Activated B cell treated with CpG ODN at 0.5 μM for 24 hours (primary cell): ENCODE data around the gene CPNE4. TPM values are rescaled to one million over a fixed set of nuclear protein-coding genes. Genes with fewer than 3 reads are reported as not detected.

Experiments used
- ATAC-seq: fragments of 200-7000 bp; cut with Tn5 transposase; one replicate; pipeline ENCODE4 v1.10.0; 2021; ENCODE audit warnings: low read depth, mild to moderate bottlenecking, moderate library complexity
- CTCF ChIA-PET: fragments of 350-600 bp; sonication (Branson Sonifier 250); formaldehyde crosslinking; loops from one replicate; lab custom pipeline; 2021; ENCODE audit warnings: antibody characterized with exemption; lab: Charles Lee
- POLR2A ChIA-PET: fragments of 350-600 bp; sonication (Branson Sonifier 250); formaldehyde crosslinking; loops from one replicate; lab custom pipeline; 2021; ENCODE audit warnings: antibody characterized with exemption; lab: Charles Lee
- DNase-seq: peaks from one replicate; pipeline ENCODE4 v3.0.0; 2022
- H3K27ac Mint-ChIP-seq: one replicate; pipeline ENCODE4 v1.8.0; 2020; ENCODE audit warnings: mixed read lengths
- H3K27me3 Mint-ChIP-seq: one replicate; pipeline ENCODE4 v1.8.0; 2021; ENCODE audit warnings: mixed read lengths
- H3K36me3 Mint-ChIP-seq: one replicate; pipeline ENCODE4 v1.8.0; 2021; ENCODE audit warnings: low read depth, mixed read lengths
- H3K4me1 Mint-ChIP-seq: one replicate; pipeline ENCODE4 v1.8.0; 2021; ENCODE audit warnings: mixed read lengths
- H3K4me3 Mint-ChIP-seq: one replicate; pipeline ENCODE4 v1.8.0; 2020; ENCODE audit warnings: mild to moderate bottlenecking, mixed read lengths
- H3K9me3 Mint-ChIP-seq: one replicate; pipeline ENCODE4 v1.8.0; 2020; ENCODE audit warnings: mixed read lengths
- intact Hi-C: fragments of 100-400 bp; cut with micrococcal nuclease; formaldehyde crosslinking; loops from one replicate; pipeline ENCODE4 v1.15.1; 2024
- total RNA-seq: library from RNA; stranded (reverse); gene quantifications from 2 replicates; pipeline ENCODE4 v1.2.3, GENCODE V29; 2022
- TF ChIP-seq, protein P1 (sequence below): fragments of 200-600 bp; IDR thresholded peaks from one replicate; pipeline ENCODE4 v1.8.0; 2022; ENCODE audit warnings: antibody characterized with exemption, mild to moderate bottlenecking

The CPNE4 gene
- total RNA-seq, 1 donor from 2014 or later: not detected

DNA sequence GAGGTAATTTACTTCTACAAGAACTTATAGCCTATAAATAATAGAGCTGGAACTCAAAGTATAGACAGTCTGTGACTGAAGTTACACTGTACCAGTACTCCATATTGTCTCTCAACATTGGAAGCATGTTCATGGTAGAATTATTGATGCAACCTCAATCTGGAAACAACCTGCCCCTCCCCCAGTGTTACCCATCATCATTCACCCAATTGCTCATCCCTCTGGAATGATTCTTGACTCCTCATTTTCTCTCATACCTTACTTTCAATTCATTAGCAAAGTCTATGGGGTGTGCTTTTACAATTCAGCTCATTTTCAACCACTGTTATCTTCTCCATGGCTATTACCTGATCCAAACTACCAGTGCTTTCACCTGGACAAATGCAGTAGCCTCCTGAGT is 151.7 kb downstream of the CPNE4 start:
- ATAC-seq (no peak), DNase-seq (no peak)
- TF ChIP-seq, protein P1, sequence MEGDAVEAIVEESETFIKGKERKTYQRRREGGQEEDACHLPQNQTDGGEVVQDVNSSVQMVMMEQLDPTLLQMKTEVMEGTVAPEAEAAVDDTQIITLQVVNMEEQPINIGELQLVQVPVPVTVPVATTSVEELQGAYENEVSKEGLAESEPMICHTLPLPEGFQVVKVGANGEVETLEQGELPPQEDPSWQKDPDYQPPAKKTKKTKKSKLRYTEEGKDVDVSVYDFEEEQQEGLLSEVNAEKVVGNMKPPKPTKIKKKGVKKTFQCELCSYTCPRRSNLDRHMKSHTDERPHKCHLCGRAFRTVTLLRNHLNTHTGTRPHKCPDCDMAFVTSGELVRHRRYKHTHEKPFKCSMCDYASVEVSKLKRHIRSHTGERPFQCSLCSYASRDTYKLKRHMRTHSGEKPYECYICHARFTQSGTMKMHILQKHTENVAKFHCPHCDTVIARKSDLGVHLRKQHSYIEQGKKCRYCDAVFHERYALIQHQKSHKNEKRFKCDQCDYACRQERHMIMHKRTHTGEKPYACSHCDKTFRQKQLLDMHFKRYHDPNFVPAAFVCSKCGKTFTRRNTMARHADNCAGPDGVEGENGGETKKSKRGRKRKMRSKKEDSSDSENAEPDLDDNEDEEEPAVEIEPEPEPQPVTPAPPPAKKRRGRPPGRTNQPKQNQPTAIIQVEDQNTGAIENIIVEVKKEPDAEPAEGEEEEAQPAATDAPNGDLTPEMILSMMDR: no peak
- Mint-ChIP-seq H3K36me3 (no peaks in the 10 kb centered on the region), H3K4me3 (no peak overlapping the region), H3K27me3 (no peaks in the 10 kb centered on the region), H3K9me3 (no peaks in the 10 kb centered on the region), H3K4me1 (no peaks in the 10 kb centered on the region), H3K27ac (no peak overlapping the region)
- ChIA-PET CTCF (no interaction called here), POLR2A (no interaction called here)
- intact Hi-C loops: no loop called here

DNA sequence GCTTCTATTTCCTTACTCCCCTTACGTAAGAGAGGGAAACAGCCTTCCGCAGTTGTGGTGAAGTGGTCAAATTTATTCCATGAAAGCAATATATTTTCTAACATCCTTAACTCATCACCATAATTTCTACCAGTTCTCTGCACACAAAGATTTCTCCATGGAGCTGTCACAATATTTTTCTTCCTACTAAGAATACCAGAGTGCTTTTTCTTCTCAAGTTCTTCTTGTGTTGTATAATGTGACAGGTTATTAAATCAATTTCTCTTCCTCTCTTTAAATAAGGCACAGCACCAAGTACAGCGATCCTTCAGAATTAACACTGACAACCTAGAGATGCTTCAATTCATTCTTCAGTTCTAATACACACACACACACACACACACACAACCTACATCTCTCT is 153.0 kb downstream of the CPNE4 start:
- Mint-ChIP-seq H3K4me1 (no peaks in the 10 kb centered on the region), H3K36me3 (no peaks in the 10 kb centered on the region), H3K27me3 (no peaks in the 10 kb centered on the region), H3K4me3 (no peak overlapping the region), H3K9me3 (no peaks in the 10 kb centered on the region), H3K27ac (no peak overlapping the region)
- POLR2A ChIA-PET: no interaction called here
- CTCF ChIA-PET: no interaction called here
- DNase-seq: no peak
- intact Hi-C loops: no loop called here
- ATAC-seq: no peak
- TF ChIP-seq, protein P1: no peak

DNA sequence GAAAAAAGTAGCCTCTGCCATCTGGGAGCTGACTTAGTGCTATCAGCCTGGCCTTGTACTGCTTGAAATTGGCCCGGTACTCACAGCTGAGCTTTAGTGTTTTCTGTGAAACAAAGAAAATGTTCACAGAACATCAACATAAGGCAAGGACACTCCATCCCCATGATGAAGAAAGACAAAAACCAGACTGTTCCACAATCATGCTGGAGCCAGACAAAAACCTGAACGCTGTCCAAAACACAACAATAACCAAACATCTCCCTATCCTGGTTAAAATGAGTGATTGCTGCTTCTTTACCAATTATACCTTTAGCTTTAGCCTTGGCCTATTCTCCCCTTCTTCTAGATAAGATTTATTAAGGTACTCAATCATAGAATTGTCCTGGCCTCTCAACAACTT is 153.9 kb downstream of the CPNE4 start:
- ATAC-seq: no peak
- Mint-ChIP-seq H3K9me3 (no peaks in the 10 kb centered on the region), H3K4me3 (no peak overlapping the region), H3K36me3 (no peaks in the 10 kb centered on the region), H3K27me3 (no peaks in the 10 kb centered on the region), H3K4me1 (no peaks in the 10 kb centered on the region), H3K27ac (no peak overlapping the region)
- no peak for DNase-seq
- CTCF ChIA-PET: no interaction called here
- POLR2A ChIA-PET: no interaction called here
- TF ChIP-seq, protein P1: no peak
- intact Hi-C loops: no loop called here

DNA sequence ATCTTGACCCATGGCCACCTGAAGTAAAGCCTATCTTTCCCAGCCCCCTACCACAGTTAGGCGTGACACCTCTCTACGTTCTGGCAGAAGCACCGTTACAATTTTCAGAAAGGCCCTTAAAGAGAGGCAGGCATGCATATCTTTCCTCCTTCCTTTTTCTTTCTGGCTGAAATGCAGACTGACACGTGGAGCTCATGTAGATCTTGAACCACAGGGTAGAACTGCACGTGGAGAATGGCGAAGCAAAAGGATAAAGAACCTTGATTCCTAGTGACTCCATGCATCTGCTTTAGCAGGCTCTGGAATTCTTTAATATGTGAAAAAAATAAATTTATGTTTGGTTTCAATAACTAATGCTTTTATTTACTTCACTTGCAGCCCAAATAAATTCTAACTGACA is 166.6 kb downstream of the CPNE4 start:
- Mint-ChIP-seq H3K27ac (no peak overlapping the region), H3K4me1 (no peaks in the 10 kb centered on the region), H3K36me3 (no peaks in the 10 kb centered on the region), H3K27me3 (peaks cover 2% of the 10 kb centered on the region), H3K4me3 (no peak overlapping the region), H3K9me3 (peaks cover 2% of the 10 kb centered on the region)
- ATAC-seq (no peak), DNase-seq (no peak)
- TF ChIP-seq, protein P1: no peak
- POLR2A ChIA-PET: no interaction called here
- CTCF ChIA-PET: no interaction called here
- intact Hi-C loops: no loop called here

DNA sequence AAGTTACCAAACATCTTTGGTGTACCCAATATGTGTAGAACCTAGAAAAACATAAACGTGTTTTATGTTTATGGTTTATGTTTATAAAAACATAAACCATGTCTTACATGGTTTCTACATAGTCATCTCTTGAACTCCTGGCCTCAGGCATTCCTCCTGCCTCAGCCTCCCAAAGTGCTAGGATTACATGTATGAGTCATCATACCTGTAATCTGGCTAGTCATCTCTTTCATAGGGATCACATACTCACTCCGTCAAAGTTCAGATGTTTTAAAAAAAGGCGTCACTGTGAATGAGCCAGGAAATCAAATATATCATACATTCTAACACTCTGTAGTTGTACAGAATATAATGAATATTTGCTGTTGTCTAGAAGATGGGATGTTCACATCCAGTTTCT is 178.6 kb downstream of the CPNE4 start:
- H3K4me1 Mint-ChIP-seq: no peaks in the 10 kb centered on the region
- DNase-seq (no peak), ATAC-seq (no peak)
- intact Hi-C loops: no loop called here
- H3K27me3 Mint-ChIP-seq: no peaks in the 10 kb centered on the region
- ChIA-PET POLR2A (no interaction called here), CTCF (no interaction called here)
- no peaks in the 10 kb centered on the region for H3K9me3 Mint-ChIP-seq
- H3K36me3 Mint-ChIP-seq: no peaks in the 10 kb centered on the region
- H3K27ac Mint-ChIP-seq: no peak overlapping the region
- no peak overlapping the region for H3K4me3 Mint-ChIP-seq
- TF ChIP-seq, protein P1: no peak
